Measurements from ENCODE around the gene ANKH.
A peak's percentile ranks its signal among the peaks of the same experiment; 100 is the strongest.

The ANKH gene

GRCh38 chr5:14696851-14697250 is 174.7 kb downstream of the ANKH start:
- no peak for DNase-seq (ENCODE audit: low read depth in 2 of 2)
- no peak for TF ChIP-seq CTCF (IDR thresholded peaks at IDR 0.05; ENCODE audit: low read depth, low read length)
- H3K4me3 ChIP-seq (replicated peaks in 1 of 2; ENCODE audit: low read depth in 2 of 2, low read length in 2 of 2) = no peak overlapping the region

GRCh38 chr5:14696057-14696456 is 175.5 kb downstream of the ANKH start:
- no peak for DNase-seq (ENCODE audit: low read depth in 2 of 2)
- TF ChIP-seq CTCF (IDR thresholded peaks at IDR 0.05; ENCODE audit: low read depth, low read length) = no peak
- H3K4me3 ChIP-seq (replicated peaks in 1 of 2; ENCODE audit: low read depth in 2 of 2, low read length in 2 of 2) = no peak overlapping the region

GRCh38 chr5:14695152-14695551 is 176.4 kb downstream of the ANKH start:
- no peak for TF ChIP-seq CTCF (IDR thresholded peaks at IDR 0.05; ENCODE audit: low read depth, low read length)
- DNase-seq (ENCODE audit: low read depth in 2 of 2) = no peak
- no peak overlapping the region for H3K4me3 ChIP-seq (replicated peaks in 1 of 2; ENCODE audit: low read depth in 2 of 2, low read length in 2 of 2)

GRCh38 chr5:14693070-14693469 is 178.5 kb downstream of the ANKH start:
- TF ChIP-seq CTCF (IDR thresholded peaks at IDR 0.05; ENCODE audit: low read depth, low read length) = no peak
- no peak overlapping the region for H3K4me3 ChIP-seq (replicated peaks in 1 of 2; ENCODE audit: low read depth in 2 of 2, low read length in 2 of 2)
- DNase-seq (ENCODE audit: low read depth in 2 of 2) = no peak

- peak in 1 of 2 donors; percentile 38 for DNase-seq (ENCODE audit: low read depth in 2 of 2)
- no peak overlapping the region for H3K4me3 ChIP-seq (replicated peaks in 1 of 2; ENCODE audit: low read depth in 2 of 2, low read length in 2 of 2)
- TF ChIP-seq CTCF (IDR thresholded peaks at IDR 0.05; ENCODE audit: low read depth, low read length) = no peak
Measured at GRCh38 chr5:14687023-14687665, 184.4 kb downstream of the ANKH start.

GRCh38 chr5:14686517-14686916 is 185.1 kb downstream of the ANKH start:
- H3K4me3 ChIP-seq (replicated peaks in 1 of 2; ENCODE audit: low read depth in 2 of 2, low read length in 2 of 2) = no peak overlapping the region
- no peak for TF ChIP-seq CTCF (IDR thresholded peaks at IDR 0.05; ENCODE audit: low read depth, low read length)
- no peak for DNase-seq (ENCODE audit: low read depth in 2 of 2)

- TF ChIP-seq CTCF (IDR thresholded peaks at IDR 0.05; ENCODE audit: low read depth, low read length) = peak; percentile 60
- DNase-seq (ENCODE audit: low read depth in 2 of 2) = peak; percentile 71 to 77
- H3K4me3 ChIP-seq (replicated peaks in 1 of 2; ENCODE audit: low read depth in 2 of 2, low read length in 2 of 2) = no peak overlapping the region
Measured at GRCh38 chr5:14685757-14686156, 185.8 kb downstream of the ANKH start.

Data from cardiac fibroblast (primary cell).